Measurements from ENCODE around the gene LMAN1L.

The LMAN1L gene

DNA sequence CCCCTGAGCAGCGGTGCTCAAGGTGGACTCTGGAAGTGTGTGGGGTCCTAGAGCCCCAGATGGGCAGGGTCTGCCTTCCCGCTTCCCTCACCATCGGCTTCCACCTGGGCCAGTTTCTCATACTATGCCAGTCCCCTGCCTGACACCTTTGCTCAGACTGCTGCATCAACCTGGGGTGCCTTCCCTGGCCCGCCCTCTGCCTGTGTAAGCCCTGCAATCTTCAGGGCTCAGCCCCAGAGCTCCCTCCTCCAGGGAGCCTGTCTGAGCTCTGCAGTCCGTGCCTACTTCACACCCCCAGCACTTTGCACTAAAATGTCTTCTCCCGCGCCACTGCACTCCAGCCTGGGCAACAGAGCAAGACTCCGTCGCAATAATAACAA lies 17.7 kb upstream of the LMAN1L start:
- Mint-ChIP-seq H3K4me1 (ENCODE audit: low read depth) (peaks cover 69% of the 10 kb centered on the region), H3K4me3 (peak overlapping the region; percentile 65)

DNA sequence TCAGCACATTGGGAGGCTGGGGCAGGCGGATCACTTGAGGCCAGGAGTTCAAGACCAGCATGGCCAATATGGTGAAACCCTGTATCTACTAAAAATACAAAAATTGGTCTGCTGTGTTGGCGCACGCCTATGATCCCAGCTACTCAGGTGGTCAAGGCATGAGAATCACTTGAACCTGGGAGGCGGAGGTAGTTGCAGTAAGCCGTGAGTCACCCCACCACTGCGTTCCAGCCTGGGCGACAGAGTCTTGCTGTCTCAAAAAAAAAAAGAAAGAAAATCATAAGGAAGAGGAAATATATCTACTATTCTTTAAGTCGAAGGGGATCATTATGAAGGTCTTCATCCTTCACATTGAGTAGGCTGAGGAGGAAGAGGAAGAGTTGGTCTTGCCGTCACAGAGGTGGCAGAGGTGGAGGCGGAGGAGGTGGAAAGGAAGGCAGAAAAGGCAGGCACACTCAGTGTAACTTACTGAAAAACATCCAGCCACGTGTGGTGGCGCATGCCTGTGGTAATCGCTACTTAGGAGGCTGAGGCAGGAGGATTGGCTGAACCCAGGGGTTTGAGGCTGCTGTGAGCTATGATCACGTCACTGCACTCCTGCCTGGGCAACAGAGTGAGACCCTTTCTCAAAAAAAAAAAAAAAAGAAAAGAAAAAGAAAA lies 16.5 kb upstream of the LMAN1L start:
- H3K27me3 Mint-ChIP-seq (ENCODE audit: low read depth): no peaks in the 10 kb centered on the region
- peak overlapping the region; percentile 63 for H3K4me3 Mint-ChIP-seq
- peaks cover 65% of the 10 kb centered on the region for H3K4me1 Mint-ChIP-seq (ENCODE audit: low read depth)
- peaks cover 42% of the 10 kb centered on the region for H3K36me3 Mint-ChIP-seq (ENCODE audit: low read depth)
- H3K9me3 Mint-ChIP-seq: no peaks in the 10 kb centered on the region
- peak overlapping the region; percentile 82 for H3K27ac Mint-ChIP-seq

More for the DNA sequence above, 17.7 kb upstream of the LMAN1L start:
- no peaks in the 10 kb centered on the region for H3K9me3 Mint-ChIP-seq
- H3K27ac Mint-ChIP-seq: peak overlapping the region; percentile 82
- peaks cover 43% of the 10 kb centered on the region for H3K36me3 Mint-ChIP-seq (ENCODE audit: low read depth)
- H3K27me3 Mint-ChIP-seq (ENCODE audit: low read depth): no peaks in the 10 kb centered on the region

DNA sequence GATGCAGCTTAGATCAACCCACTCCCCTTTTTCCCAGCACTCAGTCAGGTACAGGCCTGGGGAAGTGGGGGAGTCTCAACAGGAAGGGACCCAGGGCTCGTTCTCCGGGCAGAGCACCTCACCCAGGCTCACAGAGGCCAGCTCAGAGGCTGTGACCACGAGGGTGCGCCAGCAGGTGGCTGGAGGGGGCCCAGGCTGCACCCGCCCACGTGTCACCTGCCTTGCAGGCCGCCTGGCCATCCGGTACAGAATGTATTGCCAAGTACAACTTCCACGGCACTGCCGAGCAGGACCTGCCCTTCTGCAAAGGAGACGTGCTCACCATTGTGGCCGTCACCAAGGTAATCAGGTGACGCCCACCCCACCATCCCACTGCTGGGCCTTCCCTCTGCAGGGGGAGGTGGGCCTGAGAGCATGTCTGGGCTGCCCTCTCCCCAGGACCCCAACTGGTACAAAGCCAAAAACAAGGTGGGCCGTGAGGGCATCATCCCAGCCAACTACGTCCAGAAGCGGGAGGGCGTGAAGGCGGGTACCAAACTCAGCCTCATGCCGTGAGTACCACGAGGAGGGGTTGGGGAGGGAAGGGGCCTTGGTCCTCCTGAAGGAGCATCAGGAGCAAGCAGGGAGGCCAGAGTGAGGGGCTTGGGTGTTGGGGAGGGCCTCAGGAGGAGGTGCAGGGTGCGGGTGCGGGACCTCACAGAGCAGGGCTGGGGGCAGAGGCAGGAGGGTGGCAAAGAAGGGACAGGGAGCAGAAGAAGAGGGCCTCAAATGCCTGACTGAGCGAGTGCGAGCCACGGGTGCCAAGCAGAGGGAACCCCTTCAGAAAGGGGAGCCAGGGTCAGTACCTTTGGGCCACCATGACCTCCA lies 14.0 kb upstream of the LMAN1L start:
- Mint-ChIP-seq H3K27ac (peak overlapping the region; percentile 82), H3K4me1 (ENCODE audit: low read depth) (peaks cover 45% of the 10 kb centered on the region), H3K9me3 (no peaks in the 10 kb centered on the region), H3K27me3 (ENCODE audit: low read depth) (no peaks in the 10 kb centered on the region), H3K36me3 (ENCODE audit: low read depth) (peaks cover 46% of the 10 kb centered on the region), H3K4me3 (no peak overlapping the region)

DNA sequence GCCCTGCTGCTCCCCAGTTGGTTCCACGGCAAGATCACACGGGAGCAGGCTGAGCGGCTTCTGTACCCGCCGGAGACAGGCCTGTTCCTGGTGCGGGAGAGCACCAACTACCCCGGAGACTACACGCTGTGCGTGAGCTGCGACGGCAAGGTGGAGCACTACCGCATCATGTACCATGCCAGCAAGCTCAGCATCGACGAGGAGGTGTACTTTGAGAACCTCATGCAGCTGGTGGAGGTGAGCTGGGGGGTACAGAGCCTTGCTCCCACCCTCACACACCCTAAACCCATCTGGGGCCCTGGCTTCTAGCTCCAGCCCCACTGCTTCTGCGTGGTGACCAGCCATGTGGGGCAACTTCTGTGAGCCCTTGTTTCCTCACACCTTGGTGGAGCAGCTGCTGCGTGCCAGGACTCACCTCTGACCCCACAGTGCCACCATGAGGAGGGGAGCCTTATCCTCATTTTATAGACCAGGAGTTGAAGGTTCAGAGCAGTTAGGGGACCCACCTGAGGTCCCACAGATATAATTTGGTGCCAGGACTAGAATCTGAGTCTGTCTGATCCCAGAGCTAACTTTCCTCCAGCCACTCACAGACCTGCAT lies 13.3 kb upstream of the LMAN1L start:
- H3K27me3 Mint-ChIP-seq (ENCODE audit: low read depth): no peaks in the 10 kb centered on the region
- peaks cover 48% of the 10 kb centered on the region for H3K4me1 Mint-ChIP-seq (ENCODE audit: low read depth)
- no peaks in the 10 kb centered on the region for H3K9me3 Mint-ChIP-seq
- H3K36me3 Mint-ChIP-seq (ENCODE audit: low read depth): peaks cover 53% of the 10 kb centered on the region
- no peak overlapping the region for H3K4me3 Mint-ChIP-seq
- peak overlapping the region; percentile 85 for H3K27ac Mint-ChIP-seq

DNA sequence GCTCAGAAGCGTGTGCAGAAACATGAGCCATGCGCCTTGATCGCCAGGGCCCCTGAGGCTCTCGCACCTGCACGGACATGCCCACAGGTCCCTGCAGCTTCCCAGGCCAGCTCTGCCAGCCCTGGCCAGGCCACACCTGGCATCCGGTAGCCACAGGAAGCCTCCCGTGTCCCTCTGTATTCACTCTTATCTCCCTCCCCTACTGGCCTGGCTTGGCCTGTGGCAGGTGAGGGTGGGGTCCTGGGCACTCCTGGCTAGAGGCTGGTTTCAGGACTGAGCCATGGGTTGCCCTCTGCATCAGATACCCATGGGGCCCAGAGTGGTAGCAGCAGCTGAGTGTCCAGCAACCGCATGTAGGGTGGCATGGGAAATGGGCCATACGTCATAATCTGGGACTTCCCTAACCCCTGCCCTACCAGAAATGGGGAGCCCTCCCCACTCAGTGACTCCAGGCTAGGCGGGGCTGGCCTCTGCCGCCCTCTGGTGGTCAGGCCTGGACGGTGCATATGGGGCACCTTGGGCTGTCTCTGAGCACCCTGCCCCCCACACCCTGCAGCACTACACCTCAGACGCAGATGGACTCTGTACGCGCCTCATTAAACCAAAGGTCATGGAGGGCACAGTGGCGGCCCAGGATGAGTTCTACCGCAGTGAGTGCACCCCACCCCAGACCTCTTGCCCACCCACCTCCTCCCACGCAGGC lies 12.6 kb upstream of the LMAN1L start:
- Mint-ChIP-seq H3K27me3 (ENCODE audit: low read depth) (no peaks in the 10 kb centered on the region), H3K9me3 (no peaks in the 10 kb centered on the region), H3K36me3 (ENCODE audit: low read depth) (peaks cover 52% of the 10 kb centered on the region), H3K27ac (peak overlapping the region; percentile 85), H3K4me1 (ENCODE audit: low read depth) (peaks cover 42% of the 10 kb centered on the region), H3K4me3 (peak overlapping the region; percentile 10)

DNA sequence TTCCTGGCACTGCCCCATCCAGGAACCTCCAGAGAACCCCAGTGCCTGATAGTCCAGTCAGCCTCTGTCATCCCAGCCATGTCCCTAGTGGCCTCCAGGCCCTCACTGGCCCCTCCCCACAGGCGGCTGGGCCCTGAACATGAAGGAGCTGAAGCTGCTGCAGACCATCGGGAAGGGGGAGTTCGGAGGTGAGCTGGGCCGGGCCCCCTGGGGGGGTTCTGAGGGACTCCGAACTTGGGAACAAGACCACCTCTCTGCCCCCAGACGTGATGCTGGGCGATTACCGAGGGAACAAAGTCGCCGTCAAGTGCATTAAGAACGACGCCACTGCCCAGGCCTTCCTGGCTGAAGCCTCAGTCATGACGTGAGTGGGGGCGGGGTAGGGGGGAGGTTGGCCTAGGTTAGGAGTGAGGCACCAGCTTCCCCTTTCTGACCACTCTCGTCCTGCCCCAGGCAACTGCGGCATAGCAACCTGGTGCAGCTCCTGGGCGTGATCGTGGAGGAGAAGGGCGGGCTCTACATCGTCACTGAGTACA lies 12.0 kb upstream of the LMAN1L start:
- Mint-ChIP-seq H3K27ac (peak overlapping the region; percentile 85), H3K9me3 (no peaks in the 10 kb centered on the region), H3K4me3 (no peak overlapping the region), H3K36me3 (ENCODE audit: low read depth) (peaks cover 49% of the 10 kb centered on the region), H3K27me3 (ENCODE audit: low read depth) (no peaks in the 10 kb centered on the region), H3K4me1 (ENCODE audit: low read depth) (peaks cover 36% of the 10 kb centered on the region)

DNA sequence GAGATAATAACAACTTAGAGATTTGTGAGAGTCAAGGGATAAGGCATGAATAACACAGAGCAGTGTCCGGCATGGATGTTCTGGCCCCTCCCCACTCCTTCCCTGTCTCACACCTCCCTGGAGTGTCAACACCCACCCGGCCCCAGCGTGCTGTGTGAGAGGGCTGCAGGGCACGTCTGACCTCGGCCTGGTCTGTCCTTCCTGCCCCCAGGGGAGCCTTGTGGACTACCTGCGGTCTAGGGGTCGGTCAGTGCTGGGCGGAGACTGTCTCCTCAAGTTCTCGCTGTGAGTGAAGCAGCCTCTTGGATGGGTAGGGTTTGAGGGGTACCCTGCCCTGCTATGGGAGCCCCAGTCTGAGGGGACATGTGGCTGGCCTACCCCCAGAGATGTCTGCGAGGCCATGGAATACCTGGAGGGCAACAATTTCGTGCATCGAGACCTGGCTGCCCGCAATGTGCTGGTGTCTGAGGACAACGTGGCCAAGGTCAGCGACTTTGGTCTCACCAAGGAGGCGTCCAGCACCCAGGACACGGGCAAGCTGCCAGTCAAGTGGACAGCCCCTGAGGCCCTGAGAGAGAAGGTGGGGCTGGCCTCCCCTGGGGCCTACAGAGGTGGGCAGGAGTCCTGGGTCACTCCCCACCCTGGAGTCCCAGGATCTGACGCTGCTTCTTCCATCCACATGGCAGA lies 11.2 kb upstream of the LMAN1L start:
- H3K27ac Mint-ChIP-seq: no peak overlapping the region
- peaks cover 32% of the 10 kb centered on the region for H3K4me1 Mint-ChIP-seq (ENCODE audit: low read depth)
- peaks cover 45% of the 10 kb centered on the region for H3K36me3 Mint-ChIP-seq (ENCODE audit: low read depth)
- H3K27me3 Mint-ChIP-seq (ENCODE audit: low read depth): no peaks in the 10 kb centered on the region
- H3K9me3 Mint-ChIP-seq: no peaks in the 10 kb centered on the region
- no peak overlapping the region for H3K4me3 Mint-ChIP-seq

DNA sequence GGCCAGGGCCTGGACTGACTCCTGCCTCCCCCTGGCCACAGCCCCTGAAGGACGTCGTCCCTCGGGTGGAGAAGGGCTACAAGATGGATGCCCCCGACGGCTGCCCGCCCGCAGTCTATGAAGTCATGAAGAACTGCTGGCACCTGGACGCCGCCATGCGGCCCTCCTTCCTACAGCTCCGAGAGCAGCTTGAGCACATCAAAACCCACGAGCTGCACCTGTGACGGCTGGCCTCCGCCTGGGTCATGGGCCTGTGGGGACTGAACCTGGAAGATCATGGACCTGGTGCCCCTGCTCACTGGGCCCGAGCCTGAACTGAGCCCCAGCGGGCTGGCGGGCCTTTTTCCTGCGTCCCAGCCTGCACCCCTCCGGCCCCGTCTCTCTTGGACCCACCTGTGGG lies 10.3 kb upstream of the LMAN1L start:
- Mint-ChIP-seq H3K4me1 (ENCODE audit: low read depth) (peaks cover 37% of the 10 kb centered on the region), H3K27me3 (ENCODE audit: low read depth) (no peaks in the 10 kb centered on the region), H3K9me3 (no peaks in the 10 kb centered on the region), H3K27ac (no peak overlapping the region), H3K36me3 (ENCODE audit: low read depth) (peaks cover 46% of the 10 kb centered on the region), H3K4me3 (no peak overlapping the region)

DNA sequence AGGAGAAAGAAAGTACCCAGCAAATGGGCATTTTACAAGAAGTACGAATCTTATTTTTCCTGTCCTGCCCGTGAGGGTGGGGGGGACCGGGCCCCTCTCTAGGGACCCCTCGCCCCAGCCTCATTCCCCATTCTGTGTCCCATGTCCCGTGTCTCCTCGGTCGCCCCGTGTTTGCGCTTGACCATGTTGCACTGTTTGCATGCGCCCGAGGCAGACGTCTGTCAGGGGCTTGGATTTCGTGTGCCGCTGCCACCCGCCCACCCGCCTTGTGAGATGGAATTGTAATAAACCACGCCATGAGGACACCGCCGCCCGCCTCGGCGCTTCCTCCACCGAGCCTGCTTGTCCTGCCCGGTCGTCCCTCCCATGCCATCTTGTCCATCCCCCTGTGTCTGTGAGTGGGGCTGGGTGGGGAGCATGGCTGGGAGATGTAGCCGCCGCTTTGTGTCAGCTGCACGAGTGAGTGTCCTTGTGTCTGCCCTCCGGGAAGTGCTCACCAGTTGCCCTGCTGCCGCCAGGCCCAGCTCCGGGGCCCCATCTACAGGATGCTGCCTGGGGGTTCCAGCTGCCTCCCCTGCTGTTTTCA lies 9.7 kb upstream of the LMAN1L start:
- Mint-ChIP-seq H3K4me3 (no peak overlapping the region), H3K36me3 (ENCODE audit: low read depth) (peaks cover 45% of the 10 kb centered on the region), H3K27me3 (ENCODE audit: low read depth) (no peaks in the 10 kb centered on the region), H3K9me3 (no peaks in the 10 kb centered on the region), H3K4me1 (ENCODE audit: low read depth) (peaks cover 31% of the 10 kb centered on the region), H3K27ac (no peak overlapping the region)

DNA sequence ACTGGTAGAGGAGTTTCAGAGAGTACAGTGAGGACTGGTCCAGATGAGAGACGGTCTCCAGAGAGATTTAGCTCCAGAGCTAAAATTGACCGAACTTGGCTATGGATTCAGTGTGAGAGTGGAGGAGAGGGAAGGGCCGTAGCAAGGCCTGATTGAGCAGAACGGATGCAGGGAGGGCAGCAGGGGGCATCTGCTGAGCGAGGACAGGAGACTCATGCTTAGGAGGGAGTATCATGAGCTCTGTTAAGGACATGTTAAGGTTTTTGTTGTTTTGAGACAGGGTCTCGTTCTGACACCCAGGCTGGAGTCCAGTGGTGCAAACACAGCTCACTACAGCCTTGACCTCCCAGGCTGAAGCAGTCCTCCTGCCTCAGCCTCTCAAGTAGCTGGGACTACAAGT lies 7.7 kb upstream of the LMAN1L start:
- Mint-ChIP-seq H3K27me3 (ENCODE audit: low read depth) (peaks cover 7% of the 10 kb centered on the region), H3K9me3 (no peaks in the 10 kb centered on the region), H3K4me1 (ENCODE audit: low read depth) (peaks cover 21% of the 10 kb centered on the region), H3K4me3 (no peak overlapping the region), H3K27ac (peak overlapping the region; percentile 10), H3K36me3 (ENCODE audit: low read depth) (peaks cover 35% of the 10 kb centered on the region)

DNA sequence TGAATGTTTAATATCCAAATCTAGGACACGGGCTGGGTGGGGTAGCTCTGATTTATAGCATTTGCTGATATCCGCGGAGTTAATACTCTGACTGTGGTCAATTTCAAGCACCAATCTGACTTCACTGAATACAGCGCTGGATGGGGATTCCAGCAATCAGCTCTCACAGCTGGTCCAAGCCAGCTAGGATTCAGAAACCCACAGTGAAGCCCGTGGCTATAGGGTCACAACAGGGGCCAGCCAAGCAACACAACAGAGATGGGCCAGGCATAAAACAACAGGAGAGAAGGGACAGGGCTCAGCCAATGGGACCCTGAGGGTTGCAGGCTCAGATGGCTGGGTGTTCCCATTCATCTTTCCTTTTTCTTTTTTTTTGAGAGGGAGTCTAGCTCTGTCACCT lies 5.4 kb upstream of the LMAN1L start:
- no peak overlapping the region for H3K27ac Mint-ChIP-seq
- peaks cover 18% of the 10 kb centered on the region for H3K4me1 Mint-ChIP-seq (ENCODE audit: low read depth)
- peaks cover 7% of the 10 kb centered on the region for H3K27me3 Mint-ChIP-seq (ENCODE audit: low read depth)
- H3K4me3 Mint-ChIP-seq: no peak overlapping the region
- H3K9me3 Mint-ChIP-seq: no peaks in the 10 kb centered on the region
- peaks cover 20% of the 10 kb centered on the region for H3K36me3 Mint-ChIP-seq (ENCODE audit: low read depth)

DNA sequence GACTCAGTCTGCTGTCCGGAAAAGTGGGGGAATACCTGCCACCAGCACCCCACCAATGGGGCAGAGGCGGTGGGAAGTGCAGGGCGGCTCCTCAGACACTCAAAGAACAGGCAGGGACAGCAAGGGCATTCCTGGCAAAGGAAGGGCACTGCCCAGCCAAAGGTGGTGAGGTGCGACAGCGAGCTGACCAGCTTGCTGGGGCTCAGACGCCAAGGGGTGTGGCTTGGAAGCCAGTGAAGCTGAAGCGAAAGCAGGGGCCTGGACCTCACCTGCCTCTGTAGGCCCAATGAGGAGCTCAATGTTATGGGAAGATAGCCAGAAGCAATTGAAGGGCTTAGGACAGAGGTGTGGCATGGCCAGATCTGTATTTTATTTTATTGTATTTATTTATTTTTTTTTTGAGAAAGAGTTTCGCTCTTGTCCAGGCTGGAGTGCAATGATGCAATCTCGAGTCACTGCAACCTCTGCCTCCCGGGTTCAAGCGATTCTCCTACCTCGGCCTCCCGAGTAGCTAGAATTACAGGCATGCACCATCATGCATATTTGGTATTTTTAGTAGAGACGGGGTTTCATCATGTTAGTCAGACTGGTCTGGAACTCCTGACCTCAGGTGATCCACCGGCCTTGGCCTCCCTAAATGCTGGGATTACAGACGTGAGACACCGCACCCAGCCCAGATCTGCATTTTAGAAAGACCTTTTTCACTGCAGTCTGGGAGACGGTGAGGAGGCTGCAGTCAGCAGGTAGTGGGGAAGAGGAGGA lies 4.4 kb upstream of the LMAN1L start:
- H3K27ac Mint-ChIP-seq: peak overlapping the region; percentile 49
- peaks cover 7% of the 10 kb centered on the region for H3K27me3 Mint-ChIP-seq (ENCODE audit: low read depth)
- H3K4me1 Mint-ChIP-seq (ENCODE audit: low read depth): peaks cover 19% of the 10 kb centered on the region
- H3K9me3 Mint-ChIP-seq: no peaks in the 10 kb centered on the region
- peaks cover 15% of the 10 kb centered on the region for H3K36me3 Mint-ChIP-seq (ENCODE audit: low read depth)
- H3K4me3 Mint-ChIP-seq: no peak overlapping the region

DNA sequence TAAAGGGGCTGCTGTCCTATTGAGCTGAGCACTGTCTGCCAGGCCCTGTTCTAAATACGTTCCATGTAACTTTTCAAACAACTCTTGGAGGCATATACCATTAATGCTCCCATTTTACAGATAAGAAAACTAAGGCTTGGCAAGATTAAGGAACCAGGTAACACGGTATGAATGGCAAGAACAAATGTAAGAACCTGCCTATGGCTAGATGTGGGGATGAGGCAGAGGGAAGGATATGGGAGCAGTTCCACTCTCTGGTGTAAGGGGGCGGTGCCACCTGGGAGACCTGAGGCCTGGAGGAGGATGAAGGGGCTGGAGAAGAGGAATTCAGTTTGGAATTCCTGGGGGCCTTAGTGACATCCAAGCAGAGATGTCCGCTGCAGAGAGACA lies 3.8 kb upstream of the LMAN1L start:
- Mint-ChIP-seq H3K27ac (peak overlapping the region; percentile 38), H3K4me1 (ENCODE audit: low read depth) (peaks cover 19% of the 10 kb centered on the region), H3K4me3 (no peak overlapping the region)

More for the DNA sequence above, 3.8 kb upstream of the LMAN1L start:
- H3K9me3 Mint-ChIP-seq: no peaks in the 10 kb centered on the region
- H3K27me3 Mint-ChIP-seq (ENCODE audit: low read depth): peaks cover 7% of the 10 kb centered on the region
- H3K36me3 Mint-ChIP-seq (ENCODE audit: low read depth): peaks cover 13% of the 10 kb centered on the region

Data from T-helper 1 cell treated with Interleukin-12 subunit alpha and Interleukin-12 subunit beta and Interleukin-4 antibody, amounts not matched to agents 30 μg/mL and 1 μg/mL, for 36 hours (primary cell).